Stimulated activated CD8-positive, alpha-beta memory T cell treated with anti-CD3 and anti-CD28 coated beads, Interleukin-15, amount 100 ng/mL, for 24 hours (primary cell): ENCODE results near the gene NAALADL1.

Experiments
- DNase-seq: peaks from one replicate; pipeline ENCODE4 v3.0.0-alpha.2; 2020; ENCODE audit warnings: low read depth

NAALADL1 gene, protein sequence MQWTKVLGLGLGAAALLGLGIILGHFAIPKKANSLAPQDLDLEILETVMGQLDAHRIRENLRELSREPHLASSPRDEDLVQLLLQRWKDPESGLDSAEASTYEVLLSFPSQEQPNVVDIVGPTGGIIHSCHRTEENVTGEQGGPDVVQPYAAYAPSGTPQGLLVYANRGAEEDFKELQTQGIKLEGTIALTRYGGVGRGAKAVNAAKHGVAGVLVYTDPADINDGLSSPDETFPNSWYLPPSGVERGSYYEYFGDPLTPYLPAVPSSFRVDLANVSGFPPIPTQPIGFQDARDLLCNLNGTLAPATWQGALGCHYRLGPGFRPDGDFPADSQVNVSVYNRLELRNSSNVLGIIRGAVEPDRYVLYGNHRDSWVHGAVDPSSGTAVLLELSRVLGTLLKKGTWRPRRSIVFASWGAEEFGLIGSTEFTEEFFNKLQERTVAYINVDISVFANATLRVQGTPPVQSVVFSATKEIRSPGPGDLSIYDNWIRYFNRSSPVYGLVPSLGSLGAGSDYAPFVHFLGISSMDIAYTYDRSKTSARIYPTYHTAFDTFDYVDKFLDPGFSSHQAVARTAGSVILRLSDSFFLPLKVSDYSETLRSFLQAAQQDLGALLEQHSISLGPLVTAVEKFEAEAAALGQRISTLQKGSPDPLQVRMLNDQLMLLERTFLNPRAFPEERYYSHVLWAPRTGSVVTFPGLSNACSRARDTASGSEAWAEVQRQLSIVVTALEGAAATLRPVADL

GRCh38 chr11:65058419-65059054 is at the start of gene NAALADL1:
Gene NAALADL1, minus strand, starts transcription at chr11:65058553. Its CDS starts 32 bp downstream, at chr11:65058521.
- no peak for DNase-seq

- DNase-seq: no peak
Measured at GRCh38 chr11:65107751-65108468, 49.6 kb upstream of the NAALADL1 start.

DNA sequence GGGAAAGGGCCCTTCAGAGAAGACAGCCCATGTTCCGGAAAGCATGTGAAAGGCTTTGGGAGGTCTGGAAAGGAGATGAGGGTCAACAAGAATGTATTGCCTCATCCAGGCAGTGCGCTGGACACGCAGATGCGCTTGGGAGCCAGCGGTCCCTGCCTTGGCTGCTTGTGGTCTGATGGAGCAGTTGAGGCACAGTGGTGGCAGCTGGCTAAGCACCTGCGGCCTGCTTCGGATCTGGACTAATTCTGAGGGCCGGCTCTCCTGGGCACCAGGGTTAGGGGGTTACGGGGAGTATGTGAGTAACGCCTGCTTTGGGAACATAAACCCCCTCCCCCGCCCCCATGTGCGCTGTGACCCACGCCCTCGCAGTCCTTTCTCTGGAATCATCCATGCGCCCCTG is 48.7 kb upstream of the NAALADL1 start:
- no peak for DNase-seq

DNA sequence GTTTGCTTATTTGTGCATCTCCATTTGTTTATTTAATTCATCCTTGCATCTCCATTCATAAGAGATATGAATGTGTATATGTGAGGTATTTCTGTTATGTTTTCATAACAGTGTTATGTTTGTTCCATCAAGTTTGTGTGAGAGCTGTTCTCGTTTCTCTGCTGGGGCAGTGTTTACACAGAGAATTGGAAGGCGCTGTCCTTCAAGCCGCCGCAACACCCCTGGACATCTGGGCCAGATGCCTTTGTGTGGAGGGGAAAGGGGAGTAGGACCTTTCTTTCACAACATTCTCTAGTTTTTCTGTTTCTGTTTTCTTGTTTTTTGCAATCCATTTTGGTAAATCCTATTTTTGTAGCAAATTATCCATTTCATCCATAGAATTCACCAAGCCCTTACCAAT is 46.3 kb upstream of the NAALADL1 start:
- DNase-seq: no peak

DNA sequence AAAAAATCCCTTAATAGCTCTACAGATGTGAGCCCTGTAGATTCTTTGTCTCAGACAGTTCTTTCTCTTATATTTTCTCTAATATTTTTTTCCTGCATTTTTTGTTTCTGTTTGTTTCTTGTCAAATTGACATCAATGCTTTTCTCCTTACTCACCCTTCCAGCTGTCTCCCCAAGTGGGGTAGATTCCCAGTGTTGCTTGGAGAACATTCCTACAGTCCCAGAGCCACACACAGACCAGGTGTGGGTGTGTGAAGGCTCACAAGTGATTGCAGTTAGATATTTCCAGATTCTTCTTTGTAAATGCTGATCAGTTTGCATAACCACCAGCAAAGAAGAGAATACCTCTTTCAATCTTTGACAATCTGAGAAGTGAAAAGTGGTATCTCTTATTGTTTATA is 45.1 kb upstream of the NAALADL1 start:
- no peak for DNase-seq

DNA sequence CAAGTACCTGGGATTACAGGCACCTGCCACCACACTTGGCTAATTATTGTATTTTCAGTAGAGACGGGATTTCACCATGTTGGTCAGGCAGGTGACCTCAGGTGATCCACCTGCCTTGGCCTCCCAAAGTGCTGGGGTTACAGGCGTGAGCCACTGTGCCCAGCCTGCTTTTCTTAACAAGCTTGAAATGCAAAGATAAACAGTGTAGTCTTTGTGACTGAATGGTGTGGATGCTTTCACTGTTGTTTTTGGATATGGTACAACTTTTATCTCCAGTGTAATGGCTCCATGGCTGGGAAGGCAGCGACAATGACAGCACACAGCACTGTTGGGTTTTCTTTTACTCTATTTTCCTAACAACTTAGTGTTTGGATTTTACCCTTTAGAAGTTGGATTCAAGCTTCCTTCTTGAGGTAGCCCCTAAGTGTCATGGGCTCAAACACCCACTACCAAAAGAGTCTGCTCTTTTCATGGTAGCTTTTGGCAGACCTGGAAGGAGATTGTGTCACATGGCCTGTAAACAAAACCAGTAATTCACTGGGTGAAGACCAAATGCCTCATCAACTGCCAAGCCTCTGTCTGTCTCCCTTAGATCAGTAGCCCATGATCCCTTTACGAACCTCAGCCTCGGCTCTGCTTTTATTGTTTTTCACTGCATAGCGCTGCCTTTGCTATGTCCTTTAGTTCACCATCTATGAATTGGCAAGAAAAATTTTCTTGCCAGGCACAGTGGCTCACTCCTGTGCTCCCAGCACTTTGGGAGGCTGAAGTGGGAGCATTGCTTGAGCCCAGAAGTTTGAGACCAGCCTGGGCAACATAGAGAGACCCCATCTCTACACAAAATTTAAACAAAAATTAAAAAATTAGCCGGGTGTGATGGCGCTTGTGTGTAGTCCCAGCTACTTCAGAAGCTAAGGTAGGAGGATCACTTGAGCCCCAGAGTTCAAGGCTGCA is 44.1 kb upstream of the NAALADL1 start:
- DNase-seq: no peak

GRCh38 chr11:65100674-65101350 is 42.5 kb upstream of the NAALADL1 start:
- no peak for DNase-seq

GRCh38 chr11:65096926-65097325 is 38.6 kb upstream of the NAALADL1 start:
- DNase-seq: no peak

DNA sequence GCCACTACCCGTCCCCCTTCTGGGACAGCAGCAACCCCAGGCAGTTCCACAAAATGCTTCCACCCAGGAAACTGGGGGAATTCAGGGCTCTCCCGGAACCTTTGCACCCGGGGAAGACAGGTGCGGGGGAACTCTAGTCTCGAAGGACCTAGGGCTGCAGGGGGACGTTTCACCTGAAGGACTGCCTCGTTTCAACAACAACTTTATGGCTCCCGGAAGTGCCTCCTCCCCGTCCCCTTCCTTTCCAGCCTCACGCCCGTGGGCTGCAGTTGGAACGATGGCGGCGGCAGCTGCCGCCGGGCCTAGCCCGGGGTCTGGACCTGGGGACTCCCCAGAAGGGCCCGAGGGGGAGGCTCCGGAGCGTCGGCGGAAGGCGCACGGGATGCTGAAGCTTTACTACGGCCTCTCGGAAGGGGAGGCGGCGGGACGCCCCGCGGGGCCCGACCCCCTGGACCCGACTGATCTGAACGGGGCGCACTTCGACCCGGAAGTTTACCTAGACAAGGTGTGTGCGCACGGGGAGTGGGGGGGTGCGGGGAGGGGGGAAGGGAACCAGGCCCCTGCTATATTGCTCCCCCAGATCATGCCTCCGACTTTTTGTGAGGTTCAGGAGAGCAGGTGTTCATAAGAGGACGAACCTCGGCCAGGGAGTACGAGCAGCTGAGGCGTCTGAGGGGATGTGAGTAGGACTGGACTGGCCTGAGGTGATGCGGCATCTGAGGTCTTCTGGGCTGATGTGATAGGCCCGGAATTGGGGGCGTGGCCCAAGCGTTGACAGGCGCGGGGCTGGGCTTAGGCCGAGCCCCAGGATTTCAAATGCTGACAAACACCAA is 37.8 kb upstream of the NAALADL1 start, which contains the start of gene VPS51:
Gene VPS51 (plus strand): TSS at position 241 of the 833 bp plus-strand sequence. CDS start 37 bp downstream, at position 278.
- DNase-seq: peak; percentile 56

GRCh38 chr11:65095427-65095826 is 37.1 kb upstream of the NAALADL1 start:
- DNase-seq: no peak

GRCh38 chr11:65090628-65091027 is 32.3 kb upstream of the NAALADL1 start:
- DNase-seq: no peak

DNA sequence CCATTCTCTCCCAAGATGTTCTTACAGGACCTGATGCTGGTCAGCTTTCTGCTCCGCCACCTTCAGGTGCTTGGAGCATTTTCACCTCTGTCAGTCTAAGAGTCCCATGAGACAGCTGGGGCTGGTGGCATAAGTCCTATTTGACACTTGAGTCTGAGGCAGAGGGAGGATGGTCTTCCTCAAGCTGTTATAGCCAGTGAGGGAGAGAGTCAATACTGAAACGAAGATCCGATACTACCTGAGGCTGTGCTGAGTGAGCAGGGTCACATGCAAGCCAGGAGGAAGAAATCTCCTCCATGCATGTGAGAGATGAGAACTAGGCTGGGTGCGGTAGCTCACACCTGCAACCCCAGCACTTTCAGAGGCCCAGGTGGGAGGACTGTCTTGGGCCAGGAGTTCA is 31.3 kb upstream of the NAALADL1 start:
- no peak for DNase-seq

DNA sequence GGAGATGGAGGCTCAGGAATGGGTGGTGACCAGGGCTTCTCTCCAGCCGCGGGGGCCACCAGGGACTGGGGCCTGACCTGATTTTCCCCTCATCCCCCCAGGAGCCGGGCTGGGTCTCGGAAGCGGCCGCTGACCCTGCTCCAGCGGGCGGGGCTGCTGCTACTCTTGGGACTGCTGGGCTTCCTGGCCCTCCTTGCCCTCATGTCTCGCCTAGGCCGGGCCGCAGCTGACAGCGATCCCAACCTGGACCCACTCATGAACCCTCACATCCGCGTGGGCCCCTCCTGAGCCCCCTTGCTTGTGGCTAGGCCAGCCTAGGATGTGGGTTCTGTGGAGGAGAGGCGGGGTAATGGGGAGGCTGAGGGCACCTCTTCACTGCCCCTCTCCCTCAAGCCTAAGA is 29.5 kb upstream of the NAALADL1 start:
- DNase-seq: no peak

DNA sequence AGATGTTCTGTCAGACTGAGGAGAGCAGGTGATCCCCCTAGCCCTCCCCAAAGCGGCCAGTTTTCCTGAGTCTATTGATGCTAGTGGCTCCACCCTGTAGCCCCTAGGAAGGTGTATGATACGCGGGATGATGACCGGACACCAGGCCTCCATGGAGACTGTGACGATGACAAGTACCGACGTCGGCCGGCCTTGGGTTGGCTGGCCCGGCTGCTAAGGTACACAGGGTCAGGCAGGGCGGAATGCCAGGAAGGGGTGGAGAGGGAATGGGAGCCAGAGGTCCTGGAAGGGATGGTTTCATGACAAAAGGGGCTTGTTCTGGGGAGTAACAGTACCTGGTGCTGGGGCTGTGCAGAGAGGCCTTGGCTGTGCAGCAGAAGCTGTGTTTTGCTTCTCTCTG is 28.9 kb upstream of the NAALADL1 start:
- DNase-seq: no peak

GRCh38 chr11:65086809-65087208 is 28.5 kb upstream of the NAALADL1 start:
- no peak for DNase-seq

DNA sequence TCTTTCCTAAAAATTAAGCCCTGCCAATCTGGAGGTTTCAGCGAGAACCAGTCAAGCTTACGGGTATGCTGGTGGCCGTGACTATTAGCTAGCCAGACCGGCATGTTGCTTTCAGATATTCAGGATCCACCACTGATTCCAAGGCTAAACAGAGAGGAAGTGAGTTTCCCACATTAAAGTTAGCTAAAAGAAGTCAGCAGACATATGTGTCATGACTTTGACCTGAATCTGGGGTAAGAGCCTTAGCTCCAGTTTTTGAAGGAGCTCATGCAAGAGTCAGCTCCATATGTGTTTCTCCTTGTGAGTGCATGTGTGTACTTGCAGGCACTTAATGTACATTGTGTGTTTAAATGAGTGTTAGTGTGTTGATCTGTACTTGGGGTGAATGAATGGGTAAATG is 27.1 kb upstream of the NAALADL1 start:
- no peak for DNase-seq

DNA sequence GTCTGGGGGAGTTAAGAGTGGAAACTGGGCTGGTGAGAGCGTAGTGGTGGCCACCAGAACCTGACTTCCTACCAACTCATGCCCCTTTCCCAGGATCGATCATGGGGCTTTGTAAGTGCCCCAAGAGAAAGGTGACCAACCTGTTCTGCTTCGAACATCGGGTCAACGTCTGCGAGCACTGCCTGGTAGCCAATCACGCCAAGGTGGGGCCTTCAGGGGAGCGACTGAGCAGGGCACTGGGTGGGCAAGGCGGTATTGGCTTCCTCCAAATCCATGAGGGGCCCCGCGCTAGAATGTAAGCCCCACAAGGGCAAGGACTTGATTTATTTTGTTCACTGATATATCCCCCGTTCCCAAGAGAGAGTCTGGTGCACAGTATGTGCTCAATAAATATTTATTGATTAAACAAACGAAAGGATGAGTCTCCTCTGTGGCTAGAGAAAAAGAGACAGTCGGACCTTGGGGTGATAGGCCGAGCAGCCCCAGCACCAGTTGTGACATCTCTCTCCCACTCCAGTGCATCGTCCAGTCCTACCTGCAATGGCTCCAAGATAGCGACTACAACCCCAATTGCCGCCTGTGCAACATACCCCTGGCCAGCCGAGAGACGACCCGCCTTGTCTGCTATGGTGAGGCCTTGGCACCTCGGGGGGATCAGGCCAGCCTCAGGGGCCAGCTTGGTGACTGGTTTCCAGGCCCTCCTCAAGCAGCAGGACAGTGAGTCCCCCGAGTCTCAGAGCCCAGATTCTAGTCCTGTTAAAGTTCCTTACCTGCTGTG is 26.4 kb upstream of the NAALADL1 start:
- no peak for DNase-seq

GRCh38 chr11:65083834-65084597 is 25.7 kb upstream of the NAALADL1 start, which contains the start of the genes CDCA5 and ZFPL1:
Gene CDCA5, minus strand, starts transcription at chr11:65084040. Its CDS starts 62 bp downstream, at chr11:65083978.
Gene ZFPL1, plus strand, starts transcription at chr11:65084222. Its CDS starts 477 bp downstream, at chr11:65084699.
- peak; percentile 97 for DNase-seq
